K562 (cell line): Measurements from ENCODE around the gene SPEF1.

Experiments
- ARID2 ChIP-seq: fragments of 450-650 bp; IDR thresholded peaks from 2 replicates; pipeline ENCODE4 v1.6.1; 2017; ENCODE audit warnings: antibody characterized with exemption, mild to moderate bottlenecking
- ETV6 ChIP-seq, 3 experiments: fragments of 150-350 bp in 1 of 3; sonication (generic) in 1 of 3; formaldehyde crosslinking in 1 of 3; IDR thresholded peaks; 2 replicates each; pipeline versions ENCODE4 v1.6.1 to v1.8.0; 2014 to 2022; ENCODE audit warnings: borderline replicate concordance in 2 of 3, low read depth in 2 of 3, antibody characterized with exemption in 1 of 3, low read length in 1 of 3, mild to moderate bottlenecking in 1 of 3, missing genetic modification reagents in 1 of 3
- FOXJ3 ChIP-seq: sonication (generic); formaldehyde crosslinking; IDR thresholded peaks from 2 replicates; pipeline ENCODE4 v1.4.0; 2020; ENCODE audit warnings: mild to moderate bottlenecking, missing genetic modification reagents
- GABPA ChIP-seq: fragments of 200-800 bp; sonication (Bioruptor generic); conservative IDR thresholded peaks from 2 replicates; pipeline ENCODE4 v1.6.1; 2016; ENCODE audit warnings: low read depth, missing genetic modification characterization, missing compliant biosample characterization
- MAFF ChIP-seq: IDR thresholded peaks from 2 replicates; pipeline ENCODE4 v1.6.1; 2012; ENCODE audit warnings: low read length, improper control_type of control experiment
- POLR3A ChIP-seq: IDR thresholded peaks from 2 replicates; pipeline ENCODE4 v1.6.1; 2011; ENCODE audit warnings: borderline replicate concordance, mild to moderate bottlenecking, moderate library complexity; ENCODE audit not compliant: insufficient read length, insufficient read depth; ENCODE audit errors: extremely low read depth
- RBFOX2 ChIP-seq: fragments of 200-400 bp; formaldehyde crosslinking; IDR thresholded peaks from 2 replicates; pipeline ENCODE4 v1.6.1; 2017; ENCODE audit warnings: low read depth, mild to moderate bottlenecking, low read length, moderate library complexity
- SIN3A ChIP-seq, 2 experiments: fragments of 150-350 bp in 1 of 2; IDR thresholded peaks; 2 replicates each; pipeline ENCODE4 v1.6.1; 2011 to 2016; ENCODE audit warnings: borderline replicate concordance in 2 of 2, low read depth in 2 of 2, low read length in 2 of 2, mild to moderate bottlenecking in 2 of 2, moderate library complexity in 2 of 2; ENCODE audit not compliant: control insufficient read depth in 1 of 2
- SMARCC2 ChIP-seq: fragments of 450-650 bp; IDR thresholded peaks from 2 replicates; pipeline ENCODE4 v1.6.1; 2017; ENCODE audit warnings: antibody characterized with exemption, moderate library complexity, mild to moderate bottlenecking, low read depth
- TBL1XR1 ChIP-seq, 2 experiments: IDR thresholded peaks; 2 replicates each; pipeline ENCODE4 v1.6.1; 2012; ENCODE audit warnings: improper control_type of control experiment in 2 of 2, low read length in 2 of 2, mild to moderate bottlenecking in 1 of 2
- TF ChIP-seq, protein P1 (sequence below): fragments of 450-650 bp; IDR thresholded peaks from 2 replicates; pipeline ENCODE4 v1.6.1; 2016; ENCODE audit warnings: low read depth

DNA sequence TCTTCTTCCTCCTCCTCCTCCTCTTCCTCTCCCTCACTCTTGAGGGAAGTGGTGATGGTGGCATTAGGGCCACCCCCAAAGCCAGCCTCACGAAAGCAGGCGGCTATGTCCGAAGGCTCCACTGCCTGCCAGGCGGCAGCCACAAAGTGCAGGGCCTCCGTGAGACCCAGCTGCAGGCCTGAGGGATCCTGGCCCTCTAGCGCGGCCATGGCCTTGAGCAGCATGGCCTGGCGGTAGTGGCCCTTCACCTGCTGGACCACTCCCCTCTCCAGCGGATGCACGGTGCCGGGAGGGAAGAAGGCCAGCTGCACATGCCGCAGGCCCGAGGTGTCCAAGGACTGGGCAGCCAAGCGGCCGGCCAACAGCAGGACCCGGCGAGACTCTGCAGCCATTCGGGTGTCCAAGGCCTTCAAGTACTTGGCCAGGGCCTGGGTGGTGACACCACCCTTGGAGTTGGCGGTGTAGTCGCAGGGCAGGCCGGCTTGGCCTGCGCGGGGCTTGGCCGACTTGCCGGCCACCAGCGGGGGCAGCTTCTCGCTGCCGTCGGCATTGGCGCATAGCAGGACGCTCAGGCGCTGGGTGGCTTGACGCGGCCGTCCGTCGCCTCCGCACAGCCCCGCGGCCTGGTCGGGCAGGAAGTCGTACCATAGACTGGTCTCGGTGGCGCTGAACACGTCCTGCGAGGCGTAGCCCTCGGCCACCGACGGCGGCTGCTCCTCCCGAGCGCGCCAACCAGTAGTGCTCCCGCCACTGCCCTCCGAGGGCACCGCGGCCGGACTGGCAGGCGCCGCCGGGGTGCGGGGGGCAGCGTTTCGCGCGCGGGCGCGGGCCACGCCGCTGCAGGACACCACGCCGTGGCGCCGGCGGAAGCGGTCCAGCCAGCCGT lies 4.2 kb upstream of the SPEF1 start:
- TF ChIP-seq, protein P1, sequence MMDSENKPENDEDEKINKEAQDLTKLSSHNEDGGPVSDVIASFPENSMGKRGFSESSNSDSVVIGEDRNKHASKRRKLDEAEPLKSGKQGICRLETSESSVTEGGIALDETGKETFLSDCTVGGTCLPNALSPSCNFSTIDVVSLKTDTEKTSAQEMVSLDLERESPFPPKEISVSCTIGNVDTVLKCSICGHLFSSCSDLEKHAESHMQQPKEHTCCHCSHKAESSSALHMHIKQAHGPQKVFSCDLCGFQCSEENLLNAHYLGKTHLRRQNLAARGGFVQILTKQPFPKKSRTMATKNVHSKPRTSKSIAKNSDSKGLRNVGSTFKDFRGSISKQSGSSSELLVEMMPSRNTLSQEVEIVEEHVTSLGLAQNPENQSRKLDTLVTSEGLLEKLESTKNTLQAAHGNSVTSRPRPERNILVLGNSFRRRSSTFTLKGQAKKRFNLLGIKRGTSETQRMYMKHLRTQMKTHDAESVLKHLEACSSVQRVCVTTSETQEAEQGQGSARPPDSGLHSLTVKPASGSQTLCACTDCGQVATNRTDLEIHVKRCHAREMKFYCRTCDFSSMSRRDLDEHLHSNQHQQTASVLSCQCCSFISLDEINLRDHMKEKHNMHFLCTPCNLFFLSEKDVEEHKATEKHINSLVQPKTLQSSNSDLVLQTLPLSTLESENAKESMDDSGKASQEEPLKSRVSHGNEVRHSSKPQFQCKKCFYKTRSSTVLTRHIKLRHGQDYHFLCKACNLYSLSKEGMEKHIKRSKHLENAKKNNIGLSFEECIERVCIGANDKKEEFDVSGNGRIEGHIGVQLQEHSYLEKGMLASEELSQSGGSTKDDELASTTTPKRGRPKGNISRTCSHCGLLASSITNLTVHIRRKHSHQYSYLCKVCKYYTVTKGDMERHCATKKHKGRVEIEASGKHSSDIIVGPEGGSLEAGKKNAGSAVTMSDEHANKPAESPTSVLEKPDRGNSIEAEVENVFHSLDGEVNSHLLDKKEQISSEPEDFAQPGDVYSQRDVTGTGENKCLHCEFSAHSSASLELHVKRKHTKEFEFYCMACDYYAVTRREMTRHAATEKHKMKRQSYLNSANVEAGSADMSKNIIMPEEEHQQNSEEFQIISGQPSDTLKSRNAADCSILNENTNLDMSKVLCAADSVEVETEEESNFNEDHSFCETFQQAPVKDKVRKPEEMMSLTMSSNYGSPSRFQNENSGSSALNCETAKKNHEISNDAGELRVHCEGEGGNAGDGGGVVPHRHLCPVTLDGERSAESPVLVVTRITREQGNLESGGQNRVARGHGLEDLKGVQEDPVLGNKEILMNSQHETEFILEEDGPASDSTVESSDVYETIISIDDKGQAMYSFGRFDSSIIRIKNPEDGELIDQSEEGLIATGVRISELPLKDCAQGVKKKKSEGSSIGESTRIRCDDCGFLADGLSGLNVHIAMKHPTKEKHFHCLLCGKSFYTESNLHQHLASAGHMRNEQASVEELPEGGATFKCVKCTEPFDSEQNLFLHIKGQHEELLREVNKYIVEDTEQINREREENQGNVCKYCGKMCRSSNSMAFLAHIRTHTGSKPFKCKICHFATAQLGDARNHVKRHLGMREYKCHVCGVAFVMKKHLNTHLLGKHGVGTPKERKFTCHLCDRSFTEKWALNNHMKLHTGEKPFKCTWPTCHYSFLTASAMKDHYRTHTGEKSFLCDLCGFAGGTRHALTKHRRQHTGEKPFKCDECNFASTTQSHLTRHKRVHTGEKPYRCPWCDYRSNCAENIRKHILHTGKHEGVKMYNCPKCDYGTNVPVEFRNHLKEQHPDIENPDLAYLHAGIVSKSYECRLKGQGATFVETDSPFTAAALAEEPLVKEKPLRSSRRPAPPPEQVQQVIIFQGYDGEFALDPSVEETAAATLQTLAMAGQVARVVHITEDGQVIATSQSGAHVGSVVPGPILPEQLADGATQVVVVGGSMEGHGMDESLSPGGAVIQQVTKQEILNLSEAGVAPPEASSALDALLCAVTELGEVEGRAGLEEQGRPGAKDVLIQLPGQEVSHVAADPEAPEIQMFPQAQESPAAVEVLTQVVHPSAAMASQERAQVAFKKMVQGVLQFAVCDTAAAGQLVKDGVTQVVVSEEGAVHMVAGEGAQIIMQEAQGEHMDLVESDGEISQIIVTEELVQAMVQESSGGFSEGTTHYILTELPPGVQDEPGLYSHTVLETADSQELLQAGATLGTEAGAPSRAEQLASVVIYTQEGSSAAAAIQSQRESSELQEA, result no peak
- TF ChIP-seq MAFF (no peak), FOXJ3 (CRISPR knock-in tag) (no peak), TBL1XR1 (IDR thresholded peaks at IDR 0.05; ENCODE audit: low read length in 2 of 2) (no peak), GABPA (no peak), SIN3A (IDR thresholded peaks at IDR 0.05; ENCODE audit: borderline replicate concordance in 2 of 2, control insufficient read depth in 1 of 2, low read depth in 2 of 2, low read length in 2 of 2) (no peak; a peak in 1 of 4 replicates), RBFOX2 (no peak; the same call in 1 of the 2 replicates), ARID2 (no peak), SMARCC2 (no peak), ETV6 (IDR thresholded peaks at IDR 0.05; ENCODE audit: borderline replicate concordance in 1 of 2, low read depth in 2 of 2, low read length in 1 of 2) (no peak), ETV6 (CRISPR knock-in tag; IDR thresholded peaks at IDR 0.05; ENCODE audit: borderline replicate concordance) (no peak), POLR3A (no peak)
